ENCODE results near the gene SCAMP3. TPM values are rescaled to one million over a fixed set of nuclear protein-coding genes. Genes with fewer than 3 reads are reported as not detected.

The SCAMP3 gene
- total RNA-seq (67.3 and 109 TPM in 2 replicates), polyA plus RNA-seq (100 and 172 TPM in 2 replicates)

GRCh38 chr1:155261852-155262673 is at the start of gene SCAMP3:
TSS of gene SCAMP3 (minus strand) at chr1:155262360. CDS start at chr1:155262151, 209 bp downstream.
- H3K27ac ChIP-seq, result peak within 1 kb of the TSS; percentile 68
- peaks cover 7% of the 10 kb centered on the region for H3K4me1 ChIP-seq (ENCODE audit: low read depth)
- peak within 1 kb of the TSS; percentile 44 for H3K4me3 ChIP-seq
- peaks cover 35% of the 10 kb centered on the region for H3K36me3 ChIP-seq
- no peak for TF ChIP-seq CTCF (IDR thresholded peaks at IDR 0.05; ENCODE audit: low read depth, low read length)
- H3K9me3 ChIP-seq (ENCODE audit: low read depth), result no peaks in the 10 kb centered on the region
- DNase-seq (ENCODE audit: low read depth in 1 of 2, low spot score in 1 of 2), result peak; percentile 99
- H3K27me3 ChIP-seq, result no peaks in the 10 kb centered on the region

- peak overlapping the region; percentile 89 for H3K27ac ChIP-seq
- H3K4me3 ChIP-seq, result peak overlapping the region; percentile 55
- H3K9me3 ChIP-seq (ENCODE audit: low read depth), result no peaks in the 10 kb centered on the region
- DNase-seq (ENCODE audit: low read depth in 1 of 2, low spot score in 1 of 2), result no peak
- no peaks in the 10 kb centered on the region for H3K4me1 ChIP-seq (ENCODE audit: low read depth)
- no peak for TF ChIP-seq CTCF (IDR thresholded peaks at IDR 0.05; ENCODE audit: low read depth, low read length)
- H3K27me3 ChIP-seq, result no peaks in the 10 kb centered on the region
- peaks cover 8% of the 10 kb centered on the region for H3K36me3 ChIP-seq
Measured at GRCh38 chr1:155309423-155310021, 47.4 kb upstream of the SCAMP3 start.

- Histone ChIP-seq H3K4me1 (ENCODE audit: low read depth) (no peaks in the 10 kb centered on the region), H3K27me3 (no peaks in the 10 kb centered on the region), H3K4me3 (peak within 1 kb of the TSS; percentile 55), H3K27ac (peak within 1 kb of the TSS; percentile 89), H3K36me3 (peaks cover 5% of the 10 kb centered on the region), H3K9me3 (ENCODE audit: low read depth) (no peaks in the 10 kb centered on the region)
- TF ChIP-seq CTCF (IDR thresholded peaks at IDR 0.05; ENCODE audit: low read depth, low read length), result no peak
- DNase-seq (ENCODE audit: low read depth in 1 of 2, low spot score in 1 of 2), result peak; percentile 99
Measured at GRCh38 chr1:155308493-155309422, 46.6 kb upstream of the SCAMP3 start, which contains the start of gene FDPS. TSS of gene FDPS (plus strand) at chr1:155308866. CDS start at chr1:155309790, 924 bp downstream.

- Histone ChIP-seq H3K4me3 (no peak overlapping the region), H3K27ac (peak overlapping the region; percentile 89), H3K4me1 (ENCODE audit: low read depth) (no peaks in the 10 kb centered on the region), H3K36me3 (peaks cover 2% of the 10 kb centered on the region), H3K9me3 (ENCODE audit: low read depth) (no peaks in the 10 kb centered on the region), H3K27me3 (no peaks in the 10 kb centered on the region)
- peak; percentile 41 to 66 for DNase-seq (ENCODE audit: low read depth in 1 of 2, low spot score in 1 of 2)
- TF ChIP-seq CTCF (IDR thresholded peaks at IDR 0.05; ENCODE audit: low read depth, low read length), result peak; percentile 43
Measured at GRCh38 chr1:155307247-155307740, 45.1 kb upstream of the SCAMP3 start.

GRCh38 chr1:155305881-155306391 is 43.8 kb upstream of the SCAMP3 start:
- Histone ChIP-seq H3K27me3 (no peaks in the 10 kb centered on the region), H3K36me3 (no peaks in the 10 kb centered on the region), H3K4me3 (no peak overlapping the region), H3K4me1 (ENCODE audit: low read depth) (no peaks in the 10 kb centered on the region), H3K27ac (peak overlapping the region; percentile 48), H3K9me3 (ENCODE audit: low read depth) (no peaks in the 10 kb centered on the region)
- no peak for TF ChIP-seq CTCF (IDR thresholded peaks at IDR 0.05; ENCODE audit: low read depth, low read length)
- peak in 1 of 2 donors; percentile 50 for DNase-seq (ENCODE audit: low read depth in 1 of 2, low spot score in 1 of 2)
